A673 (cell line): ENCODE data around the gene CREB5. TPM values are rescaled to one million over a fixed set of nuclear protein-coding genes. Genes with fewer than 3 reads are reported as not detected.

ENCODE experiments used
- BruUV-seq: library from RNA; stranded (reverse); fragments of 400-500 nt; replicated peaks from 2 replicates; lab custom pipeline; 2021; lab: Mats Ljungman, UMichigan
- CTCF ChIA-PET: fragments of 300-600 bp; sonication (Branson Sonifier 250); formaldehyde crosslinking; loops from one replicate; lab custom pipeline; 2022; ENCODE audit warnings: antibody characterized with exemption; lab: Charles Lee
- POLR2A ChIA-PET: fragments of 300-600 bp; sonication (Branson Sonifier 250); formaldehyde crosslinking; loops from one replicate; lab custom pipeline; 2022; ENCODE audit warnings: antibody characterized with exemption; ENCODE audit not compliant: low non-redundant PET; lab: Charles Lee
- DNase-seq: peaks from one replicate; pipeline ENCODE4 v3.0.0-alpha.2; 2015; ENCODE audit warnings: low spot score
- H3K27ac ChIP-seq: fragments of 200-600 bp; sonication (generic); 2 replicates; pipeline ENCODE4 v1.5.1; 2016; ENCODE audit warnings: mixed run types, low read depth, mild to moderate bottlenecking, mixed read lengths, antibody characterized with exemption, low read length; ENCODE audit not compliant: poor library complexity, severe bottlenecking
- H3K27me3 ChIP-seq: fragments of 200-600 bp; sonication (generic); replicated peaks from 2 replicates; pipeline ENCODE4 v1.6.1; 2017; ENCODE audit warnings: mixed run types, low read depth, mild to moderate bottlenecking, mixed read lengths, antibody characterized with exemption, low read length; ENCODE audit not compliant: insufficient read depth, poor library complexity
- H3K36me3 ChIP-seq: fragments of 200-600 bp; sonication (generic); 2 replicates; pipeline ENCODE4 v1.6.1; 2016; ENCODE audit warnings: mixed run types, mild to moderate bottlenecking, mixed read lengths, antibody characterized with exemption, low read length; ENCODE audit not compliant: insufficient read depth, poor library complexity, severe bottlenecking
- H3K4me1 ChIP-seq: fragments of 200-600 bp; sonication (generic); 2 replicates; pipeline ENCODE4 v1.6.1; 2017; ENCODE audit warnings: mixed run types, mild to moderate bottlenecking, mixed read lengths, antibody characterized with exemption, low read length; ENCODE audit not compliant: insufficient read depth, poor library complexity, severe bottlenecking
- H3K4me3 ChIP-seq: fragments of 200-600 bp; sonication (generic); 2 replicates; pipeline ENCODE4 v1.5.1; 2016; ENCODE audit warnings: low read depth, mixed run types, mild to moderate bottlenecking, mixed read lengths, low read length; ENCODE audit not compliant: poor library complexity, severe bottlenecking
- H3K9me3 ChIP-seq: fragments of 200-600 bp; sonication (generic); 2 replicates; pipeline ENCODE4 v1.6.1; 2016; ENCODE audit warnings: mixed run types, low read depth, mild to moderate bottlenecking, mixed read lengths, antibody characterized with exemption, low read length; ENCODE audit not compliant: poor library complexity, severe bottlenecking
- EZH2 ChIP-seq: fragments of 200-600 bp; sonication (generic); IDR thresholded peaks from 2 replicates; pipeline ENCODE4 v1.6.1; 2017; ENCODE audit warnings: borderline replicate concordance, low read depth, mild to moderate bottlenecking, mixed read lengths, antibody characterized with exemption, low read length; ENCODE audit not compliant: poor library complexity, severe bottlenecking
- intact Hi-C: fragments of 100-400 bp; cut with micrococcal nuclease; formaldehyde crosslinking; loops from one replicate; pipeline ENCODE4 v1.10.0; 2022; ENCODE audit not compliant: unreplicated experiment
- total RNA-seq: library from RNA; stranded (reverse); gene quantifications from 2 replicates; pipeline ENCODE4 v1.2.3, GENCODE V29; 2021
- TF ChIP-seq, protein P1 (sequence below): fragments of 300-800, 200-600 bp; sonication (generic); conservative IDR thresholded peaks from 2 replicates; pipeline ENCODE4 v1.5.1; 2017; ENCODE audit warnings: low read depth, mild to moderate bottlenecking, antibody characterized with exemption, low read length, moderate library complexity, mixed read lengths

Gene CREB5
- total RNA-seq, 1 experiment from 2014 or later: 10.3 TPM

DNA sequence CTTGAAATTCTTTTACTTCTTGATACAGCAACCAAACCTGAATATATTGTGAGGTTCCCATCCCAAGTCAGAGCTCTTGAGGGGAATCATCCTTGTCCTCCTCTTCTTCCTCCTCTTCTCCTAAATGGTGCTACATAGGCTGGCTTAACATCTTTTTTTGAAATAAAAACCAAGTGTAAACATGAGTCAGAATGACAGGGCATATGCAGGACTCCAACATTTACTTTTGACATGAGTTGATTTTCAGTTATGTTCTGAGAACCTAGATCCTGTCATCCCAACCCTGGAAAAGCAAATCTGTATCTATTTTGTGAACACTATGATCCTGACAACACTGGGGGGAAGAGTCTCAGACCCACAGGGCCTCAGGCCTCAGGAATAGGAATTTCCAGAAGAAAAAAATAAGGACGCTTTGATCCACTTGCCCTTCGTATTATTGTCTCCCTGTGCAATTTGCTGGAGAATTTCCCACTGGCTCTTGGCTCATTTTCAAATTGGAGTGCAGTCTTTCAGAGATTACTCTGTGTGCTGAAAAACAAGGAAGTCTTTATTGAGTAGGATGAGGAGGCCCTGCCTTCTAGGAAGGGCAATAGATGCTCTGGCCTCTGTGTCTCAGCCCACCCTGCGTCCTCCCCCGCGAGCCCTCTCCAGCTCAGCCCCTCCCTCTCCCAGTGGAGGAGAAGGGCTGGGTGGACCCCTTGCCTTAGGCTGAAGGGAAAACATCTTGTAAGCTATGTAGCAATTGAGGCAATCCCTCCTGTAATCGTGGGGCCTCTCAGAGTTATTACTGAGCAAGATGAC, 121.6 kb downstream of the CREB5 start:
- no peak for DNase-seq
- no peak for TF ChIP-seq EZH2
- TF ChIP-seq, protein P1, sequence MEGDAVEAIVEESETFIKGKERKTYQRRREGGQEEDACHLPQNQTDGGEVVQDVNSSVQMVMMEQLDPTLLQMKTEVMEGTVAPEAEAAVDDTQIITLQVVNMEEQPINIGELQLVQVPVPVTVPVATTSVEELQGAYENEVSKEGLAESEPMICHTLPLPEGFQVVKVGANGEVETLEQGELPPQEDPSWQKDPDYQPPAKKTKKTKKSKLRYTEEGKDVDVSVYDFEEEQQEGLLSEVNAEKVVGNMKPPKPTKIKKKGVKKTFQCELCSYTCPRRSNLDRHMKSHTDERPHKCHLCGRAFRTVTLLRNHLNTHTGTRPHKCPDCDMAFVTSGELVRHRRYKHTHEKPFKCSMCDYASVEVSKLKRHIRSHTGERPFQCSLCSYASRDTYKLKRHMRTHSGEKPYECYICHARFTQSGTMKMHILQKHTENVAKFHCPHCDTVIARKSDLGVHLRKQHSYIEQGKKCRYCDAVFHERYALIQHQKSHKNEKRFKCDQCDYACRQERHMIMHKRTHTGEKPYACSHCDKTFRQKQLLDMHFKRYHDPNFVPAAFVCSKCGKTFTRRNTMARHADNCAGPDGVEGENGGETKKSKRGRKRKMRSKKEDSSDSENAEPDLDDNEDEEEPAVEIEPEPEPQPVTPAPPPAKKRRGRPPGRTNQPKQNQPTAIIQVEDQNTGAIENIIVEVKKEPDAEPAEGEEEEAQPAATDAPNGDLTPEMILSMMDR: no peak
- CTCF ChIA-PET: no interaction called here
- no peak overlapping the region for H3K4me3 ChIP-seq
- H3K4me1 ChIP-seq: no peaks in the 10 kb centered on the region
- H3K27ac ChIP-seq: no peak overlapping the region
- BruUV-seq: no TSS peak
- H3K27me3 ChIP-seq: peaks cover 13% of the 10 kb centered on the region
- H3K9me3 ChIP-seq: no peaks in the 10 kb centered on the region
- H3K36me3 ChIP-seq: no peaks in the 10 kb centered on the region
- POLR2A ChIA-PET: no interaction called here
- intact Hi-C loops: no loop called here

DNA sequence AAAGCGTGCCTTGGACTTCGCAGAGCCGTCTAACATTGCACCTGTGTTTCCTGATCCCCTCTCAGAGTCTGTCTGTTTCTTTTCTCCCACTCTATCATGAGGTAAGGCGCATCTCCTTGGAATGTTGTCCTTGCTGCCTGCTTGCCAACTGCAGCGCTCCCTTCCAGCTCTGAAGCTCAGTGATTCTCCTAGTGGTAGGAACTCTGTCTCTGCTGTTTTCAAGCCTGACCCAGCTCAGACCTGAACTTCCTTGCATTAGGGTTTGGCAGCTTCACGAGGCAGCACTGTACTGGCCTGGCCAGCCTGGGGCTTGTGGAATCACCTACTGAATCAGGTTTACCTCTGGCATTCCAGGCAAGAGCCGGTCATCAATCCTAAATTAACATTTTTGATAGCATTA, 123.9 kb downstream of the CREB5 start:
- intact Hi-C loops: no loop called here
- ChIA-PET POLR2A (no interaction called here), CTCF (no interaction called here)
- Histone ChIP-seq H3K4me1 (no peaks in the 10 kb centered on the region), H3K27me3 (peaks cover 13% of the 10 kb centered on the region), H3K27ac (no peak overlapping the region), H3K36me3 (no peaks in the 10 kb centered on the region), H3K4me3 (no peak overlapping the region), H3K9me3 (no peaks in the 10 kb centered on the region)
- no TSS peak for BruUV-seq
- DNase-seq: peak; percentile 8
- TF ChIP-seq, protein P1: 0 out of 2 replicates have a peak, but pooled peaks have one; percentile 11
- TF ChIP-seq EZH2: no peak

DNA sequence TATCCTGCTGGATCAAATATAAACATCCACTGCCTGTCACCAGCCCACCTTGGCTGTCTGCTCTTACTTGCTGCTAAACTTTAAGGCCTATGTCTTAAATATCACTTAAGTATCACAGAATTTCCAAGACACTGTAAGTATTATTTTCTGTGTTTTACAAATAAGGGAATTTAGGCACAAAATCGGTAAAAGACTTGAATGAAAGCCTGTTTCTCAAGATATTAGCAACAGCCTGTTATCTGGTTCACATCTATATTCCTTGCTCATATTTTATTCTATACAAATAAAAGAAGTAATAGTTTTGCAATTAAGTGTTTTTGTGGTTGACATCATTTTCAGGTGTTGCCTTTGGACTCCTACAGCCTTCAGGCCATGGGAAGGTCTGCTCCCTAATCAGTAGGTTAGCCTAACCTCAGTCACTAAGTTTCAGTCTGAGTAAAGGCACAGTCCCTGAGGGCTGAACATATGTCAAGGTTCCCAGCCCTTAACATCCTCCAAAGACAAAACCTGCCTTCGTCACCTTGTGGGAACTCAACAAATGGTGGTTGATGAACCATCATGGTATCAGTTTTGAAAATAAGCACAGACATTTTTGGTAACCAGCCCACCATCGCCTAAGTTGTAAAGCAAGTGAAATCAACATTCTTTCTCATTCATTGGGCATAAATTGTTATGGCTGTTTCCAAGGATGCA, 127.1 kb downstream of the CREB5 start:
- BruUV-seq: no TSS peak
- no peak for DNase-seq
- Histone ChIP-seq H3K27me3 (peaks cover 29% of the 10 kb centered on the region), H3K4me3 (no peak overlapping the region), H3K27ac (no peak overlapping the region), H3K4me1 (no peaks in the 10 kb centered on the region), H3K9me3 (no peaks in the 10 kb centered on the region), H3K36me3 (no peaks in the 10 kb centered on the region)
- no peak for TF ChIP-seq EZH2
- TF ChIP-seq, protein P1: no peak
- ChIA-PET CTCF (no interaction called here), POLR2A (no interaction called here)
- intact Hi-C loops: no loop called here
